Hepatocyte (in vitro differentiated cells): ENCODE measurements around the gene MAPK14. TPM values are rescaled to one million over a fixed set of nuclear protein-coding genes. Genes with fewer than 3 reads are reported as not detected.
"Not testable (repeated sequence)": the region's sequence is repeated elsewhere in the genome, so short reads cannot be mapped to it uniquely, and the experiment has no call there.

Experiments used
- DNase-seq: peaks from one replicate; pipeline ENCODE4 v3.0.0-alpha.2; 2016; ENCODE audit warnings: low spot score
- H2AFZ ChIP-seq: fragments of 200-600 bp; sonication (generic); 2 replicates; pipeline ENCODE4 v1.6.0; 2016; ENCODE audit warnings: antibody characterized with exemption, mild to moderate bottlenecking
- H3K27ac ChIP-seq: fragments of 200-600 bp; sonication (generic); 2 replicates; pipeline ENCODE4 v1.5.1; 2016; ENCODE audit warnings: mild to moderate bottlenecking
- H3K27me3 ChIP-seq: fragments of 200-600 bp; sonication (generic); 2 replicates; pipeline ENCODE4 v1.6.1; 2016
- H3K36me3 ChIP-seq: fragments of 200-600 bp; sonication (generic); replicated peaks from 2 replicates; pipeline ENCODE4 v1.5.1; 2016; ENCODE audit warnings: low read depth; ENCODE audit not compliant: insufficient read depth
- H3K4me1 ChIP-seq: fragments of 200-600 bp; sonication (generic); 2 replicates; pipeline ENCODE4 v1.5.1; 2016; ENCODE audit warnings: mild to moderate bottlenecking, moderate library complexity; ENCODE audit not compliant: insufficient read depth
- H3K4me2 ChIP-seq: fragments of 200-600 bp; sonication (generic); 2 replicates; pipeline ENCODE4 v1.6.0; 2016
- H3K4me3 ChIP-seq: fragments of 200-600 bp; sonication (generic); 2 replicates; pipeline ENCODE4 v1.5.1; 2016; ENCODE audit warnings: mild to moderate bottlenecking
- H3K79me2 ChIP-seq: fragments of 200-600 bp; sonication (generic); 2 replicates; pipeline ENCODE4 v1.6.0; 2017; ENCODE audit warnings: mild to moderate bottlenecking
- H3K9me2 ChIP-seq: fragments of 200-600 bp; sonication (generic); replicated peaks from 2 replicates; pipeline ENCODE4 v1.6.0; 2017; ENCODE audit warnings: mild to moderate bottlenecking; ENCODE audit not compliant: insufficient read depth
- H3K9me3 ChIP-seq: fragments of 200-600 bp; sonication (generic); 2 replicates; pipeline ENCODE4 v1.5.1; 2016; ENCODE audit warnings: low read depth, mild to moderate bottlenecking
- H4K20me1 ChIP-seq: fragments of 200-600 bp; sonication (generic); 2 replicates; pipeline ENCODE4 v1.6.0; 2016; ENCODE audit warnings: mild to moderate bottlenecking; ENCODE audit not compliant: insufficient read depth, poor library complexity, severe bottlenecking
- CTCF ChIP-seq: fragments of 200-600 bp; sonication (generic); IDR thresholded peaks from 2 replicates; pipeline ENCODE4 v1.5.1; 2016; ENCODE audit warnings: antibody characterized with exemption, mild to moderate bottlenecking; ENCODE audit not compliant: poor library complexity
- EZH2 ChIP-seq: fragments of 200-600 bp; sonication (generic); IDR thresholded peaks from 2 replicates; pipeline ENCODE4 v1.6.1; 2016; ENCODE audit warnings: antibody characterized with exemption, mild to moderate bottlenecking, borderline replicate concordance
- EZH2phosphoT487 ChIP-seq: fragments of 200-600 bp; sonication (generic); IDR thresholded peaks from one replicate; pipeline ENCODE4 v1.6.1; 2018; ENCODE audit warnings: antibody characterized with exemption, mild to moderate bottlenecking, low read depth, moderate library complexity; ENCODE audit not compliant: unreplicated experiment, severe bottlenecking
- WGBS: methylation state at CpG from one replicate; pipeline ENCODE4 v1.1.6; 2016; ENCODE audit warnings: low lambda C conversion rate; ENCODE audit errors: missing lambda C conversion rate; 5-methylcytosine and 5-hydroxymethylcytosine counted together
- polyA plus RNA-seq: library from polyadenylated mRNA; unstranded; fragments of >200 nt; fragmentation: Nextera tagmentation; extraction: Ambion mirVana; gene quantifications from 2 replicates; pipeline ENCODE4 v1.2.1, GENCODE V29; 2016
- total RNA-seq: library from RNA; depleted of rRNA; stranded (reverse); fragments of >200 nt; gene quantifications from 2 replicates; pipeline ENCODE4 v1.2.3, GENCODE V29; 2014

The MAPK14 gene
- total and polyA plus RNA-seq, 2 experiments from 2014 or later: 46.8 to 86.5 TPM

- TF ChIP-seq EZH2phosphoT487: no peak
- TF ChIP-seq CTCF: no peak
- TF ChIP-seq EZH2: no peak
- 70% methylated on average over 4 of the region's 4 CpGs for WGBS
- Histone ChIP-seq H3K79me2 (no peaks in the 10 kb centered on the region), H3K9me2 (no peaks in the 10 kb centered on the region), H2AFZ (no peak overlapping the region), H3K36me3 (no peaks in the 10 kb centered on the region), H3K4me1 (peaks cover 11% of the 10 kb centered on the region), H3K4me3 (no peak overlapping the region), H4K20me1 (no peaks in the 10 kb centered on the region), H3K27me3 (no peaks in the 10 kb centered on the region), H3K4me2 (no peak overlapping the region), H3K27ac (peak overlapping the region; percentile 70), H3K9me3 (no peaks in the 10 kb centered on the region)
- no peak for DNase-seq
These were observed 94.3 kb downstream of the MAPK14 start for GRCh38 chr6:36121787-36122494.

GRCh38 chr6:36122495-36123269, 95.1 kb downstream of the MAPK14 start:
- TF ChIP-seq EZH2 (no peak), CTCF (no peak), EZH2phosphoT487 (no peak)
- DNase-seq: no peak
- Histone ChIP-seq H4K20me1 (no peaks in the 10 kb centered on the region), H3K4me3 (no peak overlapping the region), H2AFZ (no peak overlapping the region), H3K9me3 (no peaks in the 10 kb centered on the region), H3K79me2 (no peaks in the 10 kb centered on the region), H3K27me3 (no peaks in the 10 kb centered on the region), H3K4me2 (no peak overlapping the region), H3K4me1 (peaks cover 11% of the 10 kb centered on the region), H3K36me3 (no peaks in the 10 kb centered on the region), H3K9me2 (no peaks in the 10 kb centered on the region), H3K27ac (no peak overlapping the region)
- WGBS: 85% methylated on average over 10 of the region's 11 CpGs

- Histone ChIP-seq H3K9me2 (no peaks in the 10 kb centered on the region), H3K36me3 (no peaks in the 10 kb centered on the region), H3K27ac (no peak overlapping the region), H2AFZ (no peak overlapping the region), H3K27me3 (no peaks in the 10 kb centered on the region), H3K79me2 (no peaks in the 10 kb centered on the region), H3K4me3 (no peak overlapping the region), H3K4me2 (no peak overlapping the region), H3K9me3 (no peaks in the 10 kb centered on the region), H4K20me1 (no peaks in the 10 kb centered on the region), H3K4me1 (peaks cover 11% of the 10 kb centered on the region)
- 79% methylated on average over 7 of the region's 10 CpGs for WGBS
- peak; percentile 90 for DNase-seq
- TF ChIP-seq EZH2 (no peak), CTCF (peak; percentile 64)
These were observed 95.9 kb downstream of the MAPK14 start for GRCh38 chr6:36123270-36124139.

- not testable (repeated sequence) for H3K9me3 ChIP-seq, H3K27ac ChIP-seq, H3K27me3 ChIP-seq, H4K20me1 ChIP-seq, H3K9me2 ChIP-seq, H3K79me2 ChIP-seq, H3K36me3 ChIP-seq, H3K4me2 ChIP-seq, H3K4me3 ChIP-seq, DNase-seq, H2AFZ ChIP-seq
- H3K4me1 ChIP-seq: peaks cover 11% of the 10 kb centered on the region
- 84% methylated on average over 8 of the region's 8 CpGs for WGBS
These were observed 96.7 kb downstream of the MAPK14 start for GRCh38 chr6:36124346-36124745.
